Measurements from ENCODE around the gene SERTAD4. TPM values are rescaled to one million over a fixed set of nuclear protein-coding genes. Genes with fewer than 3 reads are reported as not detected.

SERTAD4 gene
- total and polyA plus RNA-seq, 2 of the 8 experiments (the other 6 are each of a cell fraction or from before 2014, with no cell fraction given): 0.54 to 3.2 TPM

GRCh38 chr1:210218047-210218446 lies 14.5 kb upstream of the SERTAD4 start (continued):
- TF ChIP-seq CTBP2 (IDR thresholded peaks at IDR 0.05; ENCODE audit: borderline replicate concordance, insufficient read depth, insufficient read length, low read length): no peak

Measured in H1 (cell line).